HepG2 (cell line): ENCODE results near the gene C11orf24. TPM values are rescaled to one million over a fixed set of nuclear protein-coding genes. Genes with fewer than 3 reads are reported as not detected.

Source experiments
- ATAC-seq: fragments of 200-7000 bp; cut with Tn5 transposase; 3 replicates; pipeline ENCODE4 v1.9.1; 2020; ENCODE audit warnings: mild to moderate bottlenecking, moderate library complexity
- BruUV-seq: library from RNA; stranded (reverse); fragments of 400-500 nt; replicated peaks from 2 replicates; lab custom pipeline; 2021; lab: Mats Ljungman, UMichigan
- CTCF ChIA-PET: fragments of 300-600 bp; formaldehyde crosslinking; extraction: SDS; loops from one replicate; lab custom pipeline; 2021; ENCODE audit warnings: low total read pairs, inconsistent platforms, low intra/inter-chr PET ratio; lab: Yijun Ruan, JAX
- POLR2A ChIA-PET: fragments of 350-600 bp; sonication (Branson Sonifier 250); formaldehyde crosslinking; loops from one replicate; lab custom pipeline; 2020; ENCODE audit warnings: antibody characterized with exemption, inconsistent platforms; lab: Yijun Ruan, JAX
- DNase-seq: peaks from one replicate; pipeline ENCODE4 v3.0.0-alpha.2; 2015; ENCODE audit warnings: low spot score
- FAIRE-seq: peaks from 3 replicates; lab custom pipeline; 2011; peaks lifted over from hg19 to GRCh38; lab: Jason Lieb, UNC
- H2AFZ ChIP-seq: one replicate; pipeline ENCODE4 v1.6.1; 2011; ENCODE audit warnings: low read length, inconsistent platforms
- H3K27ac ChIP-seq: fragments of 300-600 bp; 3 replicates; pipeline ENCODE4 v1.8.0; 2011; ENCODE audit warnings: mixed run types, mild to moderate bottlenecking, mixed read lengths, low read length, inconsistent platforms; ENCODE audit not compliant: insufficient read depth; ENCODE audit errors: extremely low read length
- H3K27me3 ChIP-seq, 2 experiments: fragments of 200-600 bp in 1 of 2; 2 replicates in 1 of 2; 3 replicates in 1 of 2; pipeline versions ENCODE4 v1.6.0 to v1.8.0; 2011; ENCODE audit warnings: low read length in 2 of 2, mild to moderate bottlenecking in 2 of 2, moderate library complexity in 2 of 2, inconsistent platforms in 1 of 2; ENCODE audit not compliant: insufficient read depth in 2 of 2, control insufficient read depth in 1 of 2
- H3K36me3 ChIP-seq, 2 experiments: fragments of 200-600 bp in 1 of 2; replicated peaks in 1 of 2; 2 replicates in 1 of 2; 3 replicates in 1 of 2; pipeline versions ENCODE4 v1.5.1 to v1.8.0; 2011; ENCODE audit warnings: low read length in 2 of 2, inconsistent platforms in 1 of 2; ENCODE audit not compliant: insufficient read depth in 2 of 2, control insufficient read depth in 1 of 2
- H3K4me1 ChIP-seq: 2 replicates; pipeline ENCODE4 v1.5.1; 2012; ENCODE audit warnings: low read length, inconsistent platforms; ENCODE audit not compliant: insufficient read depth
- H3K4me2 ChIP-seq: 2 replicates; pipeline ENCODE4 v1.6.0; 2011; ENCODE audit warnings: low read depth, low read length, inconsistent platforms
- H3K4me3 ChIP-seq, 3 experiments: fragments of 200-600 bp in 1 of 3; sonication (generic), shearing (Covaris generic) in 1 of 3; replicated peaks in 1 of 3; 2 replicates each; pipeline ENCODE4 v1.5.1; 2011 to 2016; ENCODE audit warnings: low read length in 3 of 3, inconsistent platforms in 2 of 3, low read depth in 2 of 3, mild to moderate bottlenecking in 2 of 3, control low read depth in 1 of 3, mixed read lengths in 1 of 3; ENCODE audit not compliant: insufficient read depth in 1 of 3
- H3K79me2 ChIP-seq: one replicate; pipeline ENCODE4 v1.6.1; 2011; ENCODE audit warnings: low read length, inconsistent platforms; ENCODE audit not compliant: insufficient read depth
- H3K9ac ChIP-seq: 2 replicates; pipeline ENCODE4 v1.6.0; 2011; ENCODE audit warnings: mild to moderate bottlenecking, low read depth, low read length, inconsistent platforms; ENCODE audit not compliant: insufficient read depth
- H3K9me3 ChIP-seq: 2 replicates; pipeline ENCODE4 v1.5.1; 2012; ENCODE audit warnings: mild to moderate bottlenecking, low read length
- H4K20me1 ChIP-seq: 2 replicates; pipeline ENCODE4 v1.6.0; 2011; ENCODE audit warnings: inconsistent platforms, mild to moderate bottlenecking, low read length, moderate library complexity; ENCODE audit not compliant: insufficient read depth
- AGO2 ChIP-seq: fragments of 200-400 bp; formaldehyde crosslinking; optimal IDR thresholded peaks from 2 replicates; pipeline ENCODE3; 2017; ENCODE audit warnings: mild to moderate bottlenecking, low read depth, low read length, moderate library complexity
- ETV6 ChIP-seq: sonication (generic); formaldehyde crosslinking; conservative IDR thresholded peaks from 2 replicates; pipeline ENCODE4 v1.4.0; 2020; ENCODE audit warnings: missing genetic modification reagents
- NONO ChIP-seq, 2 experiments: fragments of 450-650 bp in 1 of 2; sonication (generic) in 1 of 2; formaldehyde crosslinking in 1 of 2; IDR thresholded peaks in 1 of 2; conservative IDR thresholded peaks in 1 of 2; 2 replicates each; pipeline versions ENCODE4 v1.6.1 to v1.8.0; 2017 to 2022; ENCODE audit warnings: mild to moderate bottlenecking in 1 of 2, missing genetic modification reagents in 1 of 2, moderate library complexity in 1 of 2
- NR0B2 ChIP-seq: sonication (generic); formaldehyde crosslinking; IDR thresholded peaks from 2 replicates; pipeline ENCODE4 v1.4.0; 2020; ENCODE audit warnings: mild to moderate bottlenecking, missing genetic modification reagents
- PHF8 ChIP-seq: sonication (generic); formaldehyde crosslinking; IDR thresholded peaks from 2 replicates; pipeline ENCODE4 v1.5.0; 2020; ENCODE audit warnings: missing genetic modification reagents
- POLR2A ChIP-seq, 2 experiments: IDR thresholded peaks; 2 replicates each; pipeline ENCODE4 v1.6.1; 2011; ENCODE audit warnings: low read depth in 2 of 2, low read length in 2 of 2, mild to moderate bottlenecking in 1 of 2, moderate library complexity in 1 of 2; ENCODE audit not compliant: insufficient read depth in 1 of 2
- POLR2AphosphoS2 ChIP-seq: IDR thresholded peaks from 2 replicates; pipeline ENCODE4 v1.6.1; 2011; ENCODE audit warnings: low read depth, low read length, improper control_type of control experiment
- POLR2AphosphoS5 ChIP-seq: IDR thresholded peaks from 2 replicates; pipeline ENCODE4 v1.6.1; 2012; ENCODE audit warnings: low read depth, low read length
- POLR2G ChIP-seq: fragments of 200-400 bp; formaldehyde crosslinking; IDR thresholded peaks from 2 replicates; pipeline ENCODE4 v1.6.1; 2018; ENCODE audit warnings: mild to moderate bottlenecking, low read depth, low read length, moderate library complexity
- RBFOX2 ChIP-seq: fragments of 200-400 bp; formaldehyde crosslinking; IDR thresholded peaks from 2 replicates; pipeline ENCODE4 v1.6.1; 2017; ENCODE audit warnings: low read depth, mild to moderate bottlenecking, low read length
- TARDBP ChIP-seq: sonication (generic); formaldehyde crosslinking; IDR thresholded peaks from 2 replicates; pipeline ENCODE4 v1.8.0; 2022; ENCODE audit warnings: mild to moderate bottlenecking, missing genetic modification reagents
- ZNF687 ChIP-seq: sonication (generic); formaldehyde crosslinking; IDR thresholded peaks from 2 replicates; pipeline ENCODE4 v1.5.1; 2020; ENCODE audit warnings: mild to moderate bottlenecking, missing genetic modification reagents, moderate library complexity
- WGBS: methylation state at CpG from one replicate; pipeline ENCODE4 v1.1.6; 2017; ENCODE audit warnings: low lambda C conversion rate; 5-methylcytosine and 5-hydroxymethylcytosine counted together
- in situ Hi-C: cut with HindIII; loops from 2 replicates; pipeline ENCODE4 v1.10.0; 2017; ENCODE audit warnings: low pct_unique_long_range_greater_than_20kb; ENCODE audit not compliant: extremely low pct_ligation_motif_present
- intact Hi-C: fragments of 100-400 bp; cut with micrococcal nuclease; formaldehyde crosslinking; loops from one replicate; pipeline ENCODE4 v1.10.0; 2022; ENCODE audit not compliant: unreplicated experiment
- polyA plus RNA-seq, 8 experiments: library from polyadenylated mRNA; depleted of rRNA in 3 of 8; stranded (reverse) in 7 of 8; unstranded in 1 of 8; fragments of >200 nt; fragmentation: Illumina TruSeq in 4 of 8; extraction: Trizol in 4 of 8; gene quantifications; 2 replicates each; pipeline versions ENCODE4 v1.2.1 to v1.2.3, GENCODE V29; 2011 to 2016; ENCODE audit warnings: low read depth in 4 of 8, missing spikeins in 1 of 8, mixed read lengths in 1 of 8; ENCODE audit not compliant: insufficient read depth in 1 of 8
- total RNA-seq, 5 experiments: library from RNA; depleted of rRNA; stranded (reverse); fragments of >200 nt; fragmentation: Illumina TruSeq; extraction: Trizol; gene quantifications; 2 replicates each; pipeline ENCODE4 v1.2.3, GENCODE V29; 2016; ENCODE audit warnings: low read depth in 1 of 5
- TF ChIP-seq, protein P1 (sequence below): sonication (generic); formaldehyde crosslinking; IDR thresholded peaks from 2 replicates; pipeline ENCODE4 v1.4.0; 2020; ENCODE audit warnings: missing genetic modification reagents, low read depth, mild to moderate bottlenecking, borderline replicate concordance
- TF ChIP-seq, protein P2 (sequence below): fragments of 450-650 bp; IDR thresholded peaks from 2 replicates; pipeline ENCODE4 v1.6.1; 2016

The C11orf24 gene
- total and polyA plus RNA-seq, 2 of the 13 experiments (the other 11 are each of a cell fraction or from before 2014, with no cell fraction given), result 52.9 to 55.5 TPM

DNA sequence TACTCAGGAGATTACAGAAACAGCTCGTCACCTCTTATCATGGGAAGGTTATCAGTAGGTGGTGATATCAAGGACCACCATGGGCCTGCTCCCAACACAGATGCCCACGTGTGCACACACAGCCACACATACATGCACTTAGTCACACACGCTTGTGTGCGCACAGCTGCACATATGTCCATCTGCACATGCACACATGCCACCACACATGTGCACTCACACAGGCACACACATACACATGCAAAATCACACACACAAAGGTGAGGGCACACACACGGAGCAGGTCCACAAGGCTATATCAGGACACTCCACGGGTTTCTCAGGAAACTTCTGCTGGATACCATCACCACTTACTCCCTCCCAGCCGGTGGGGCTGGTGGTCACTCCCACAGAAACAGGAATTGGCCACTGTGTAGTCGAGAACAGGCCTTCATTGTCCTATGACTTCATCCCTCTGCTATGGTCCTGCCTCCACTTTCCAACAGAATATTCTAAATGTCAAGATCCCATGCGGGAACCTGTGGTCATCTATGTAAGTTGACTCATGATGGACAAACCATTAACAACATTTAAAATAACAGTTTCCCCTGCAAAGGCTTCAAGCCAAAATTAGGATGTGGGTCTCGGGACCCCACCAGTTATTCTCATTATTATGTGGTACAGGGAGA lies 2.2 kb downstream of the C11orf24 start:
- Histone ChIP-seq H3K27me3 (no peaks in the 10 kb centered on the region; a peak in 1 of 5 replicates), H3K36me3 (peaks cover 8 to 42% of the 10 kb centered on the region in 2 experiments; a peak in 4 of 5 replicates), H4K20me1 (peaks cover 5% of the 10 kb centered on the region; the same call in 1 of the 2 replicates), H3K4me2 (peak overlapping the region; percentile 87), H2AFZ (no peak overlapping the region), H3K9ac (peak overlapping the region; percentile 39; the same call in 1 of the 2 replicates), H3K4me3 (peak overlapping the region in 1 of 3 experiments; percentile 38; a peak in 2 of 6 replicates), H3K4me1 (peaks cover 54% of the 10 kb centered on the region), H3K27ac (peak overlapping the region; percentile 92), H3K79me2 (peaks cover 41% of the 10 kb centered on the region), H3K9me3 (no peaks in the 10 kb centered on the region)
- ChIA-PET CTCF (interaction anchor here (1.2 kb wide), 1 partner anchor 12 kb away, joined by 3 read pairs; no protein-coding TSS in a partner anchor), POLR2A (interaction anchor here (1.1 to 6.4 kb wide), 5 partner anchors 13 to 111 kb away, joined by 3 to 220 read pairs (median 20); no protein-coding TSS in a partner anchor)
- in situ Hi-C loops, result no loop called here
- 86% methylated on average over 9 of the region's 10 CpGs for WGBS
- FAIRE-seq (no peak), DNase-seq (peak; percentile 57), ATAC-seq (no peak)
- BruUV-seq, result no TSS peak
- TF ChIP-seq, protein P1, sequence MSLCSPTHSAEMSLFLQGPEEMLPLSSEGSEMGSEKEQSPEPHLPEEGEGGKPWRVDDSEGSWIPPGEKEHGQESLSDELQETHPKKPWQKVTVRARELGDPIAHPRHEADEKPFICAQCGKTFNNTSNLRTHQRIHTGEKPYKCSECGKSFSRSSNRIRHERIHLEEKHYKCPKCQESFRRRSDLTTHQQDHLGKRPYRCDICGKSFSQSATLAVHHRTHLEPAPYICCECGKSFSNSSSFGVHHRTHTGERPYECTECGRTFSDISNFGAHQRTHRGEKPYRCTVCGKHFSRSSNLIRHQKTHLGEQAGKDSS (CRISPR knock-in tag), result no peak
- TF ChIP-seq POLR2A (IDR thresholded peaks at IDR 0.05; ENCODE audit: insufficient read depth in 1 of 2, low read depth in 2 of 2, low read length in 2 of 2), result peak in 1 of 2 experiments; percentile 60; a peak in 2 of 4 replicates
- 0 out of 2 replicates have a peak, but pooled peaks have one; percentile 20 for TF ChIP-seq POLR2AphosphoS5
- TF ChIP-seq, protein P2, sequence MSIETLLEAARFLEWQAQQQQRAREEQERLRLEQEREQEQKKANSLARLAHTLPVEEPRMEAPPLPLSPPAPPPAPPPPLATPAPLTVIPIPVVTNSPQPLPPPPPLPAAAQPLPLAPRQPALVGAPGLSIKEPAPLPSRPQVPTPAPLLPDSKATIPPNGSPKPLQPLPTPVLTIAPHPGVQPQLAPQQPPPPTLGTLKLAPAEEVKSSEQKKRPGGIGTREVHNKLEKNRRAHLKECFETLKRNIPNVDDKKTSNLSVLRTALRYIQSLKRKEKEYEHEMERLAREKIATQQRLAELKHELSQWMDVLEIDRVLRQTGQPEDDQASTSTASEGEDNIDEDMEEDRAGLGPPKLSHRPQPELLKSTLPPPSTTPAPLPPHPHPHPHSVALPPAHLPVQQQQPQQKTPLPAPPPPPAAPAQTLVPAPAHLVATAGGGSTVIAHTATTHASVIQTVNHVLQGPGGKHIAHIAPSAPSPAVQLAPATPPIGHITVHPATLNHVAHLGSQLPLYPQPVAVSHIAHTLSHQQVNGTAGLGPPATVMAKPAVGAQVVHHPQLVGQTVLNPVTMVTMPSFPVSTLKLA, result peak; percentile 82
- TF ChIP-seq POLR2AphosphoS2, result 0 out of 2 replicates have a peak, but pooled peaks have one; percentile 37
- TF ChIP-seq NR0B2, result 0 out of 2 replicates have a peak, but pooled peaks have one; percentile 23
- TF ChIP-seq TARDBP (CRISPR knock-in tag), result peak; percentile 71; the same call in 1 of the 2 replicates
- 0 out of 2 replicates have a peak, but pooled peaks have one; percentile 2 for TF ChIP-seq RBFOX2
- peak; percentile 24 for TF ChIP-seq AGO2
- TF ChIP-seq POLR2G, result 0 out of 2 replicates have a peak, but pooled peaks have one; percentile 24
- TF ChIP-seq ETV6 (CRISPR knock-in tag), result no peak
- TF ChIP-seq PHF8 (CRISPR knock-in tag), result no peak
- TF ChIP-seq NONO (IDR thresholded peaks at IDR 0.05), result no peak
- TF ChIP-seq NONO (CRISPR knock-in tag; conservative IDR thresholded peaks at IDR 0.05), result 0 out of 2 replicates have a peak, but pooled peaks have one; percentile 22
- TF ChIP-seq ZNF687, result peak; percentile 31; the same call in 1 of the 2 replicates
- intact Hi-C loops, result no loop called here
